GM18951 (cell line): ENCODE data around the gene PIP5K1A.
"Not testable (repeated sequence)": the region's sequence is repeated elsewhere in the genome, so short reads cannot be mapped to it uniquely, and the experiment has no call there.

Experiments used
- POLR2A ChIP-seq: IDR thresholded peaks from 4 replicates; pipeline ENCODE4 v1.6.1; 2011; ENCODE audit warnings: mild to moderate bottlenecking; ENCODE audit not compliant: insufficient read length, insufficient read depth; ENCODE audit errors: extremely low read depth
- in situ Hi-C: fragments of 300-500 bp; cut with MboI; formaldehyde crosslinking; loops from one replicate; pipeline ENCODE4 v1.12.0; 2022; ENCODE audit warnings: low sequenced_read_pairs, mixed read lengths, inconsistent platforms; ENCODE audit not compliant: unreplicated experiment

Gene PIP5K1A

DNA sequence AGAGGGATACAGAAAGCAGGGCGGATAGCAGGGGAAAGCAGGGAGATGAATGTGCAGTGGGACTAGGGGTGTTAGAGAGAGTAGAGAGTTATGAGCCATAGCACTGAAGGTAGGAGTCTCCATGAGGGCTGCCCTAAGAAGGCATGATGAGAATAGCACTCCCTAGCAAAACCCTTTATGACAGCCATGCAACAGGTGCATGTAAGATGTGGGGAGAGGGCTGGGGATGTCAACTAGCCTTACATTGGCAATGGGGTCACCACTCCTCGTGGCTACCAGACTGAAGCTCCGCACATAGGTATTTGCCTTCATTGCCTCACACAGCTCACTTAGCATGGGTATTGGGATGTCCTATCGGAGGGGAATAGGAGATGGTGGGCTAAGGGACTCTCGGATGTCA is 27.2 kb upstream of the PIP5K1A start:
- in situ Hi-C loops: no loop called here

DNA sequence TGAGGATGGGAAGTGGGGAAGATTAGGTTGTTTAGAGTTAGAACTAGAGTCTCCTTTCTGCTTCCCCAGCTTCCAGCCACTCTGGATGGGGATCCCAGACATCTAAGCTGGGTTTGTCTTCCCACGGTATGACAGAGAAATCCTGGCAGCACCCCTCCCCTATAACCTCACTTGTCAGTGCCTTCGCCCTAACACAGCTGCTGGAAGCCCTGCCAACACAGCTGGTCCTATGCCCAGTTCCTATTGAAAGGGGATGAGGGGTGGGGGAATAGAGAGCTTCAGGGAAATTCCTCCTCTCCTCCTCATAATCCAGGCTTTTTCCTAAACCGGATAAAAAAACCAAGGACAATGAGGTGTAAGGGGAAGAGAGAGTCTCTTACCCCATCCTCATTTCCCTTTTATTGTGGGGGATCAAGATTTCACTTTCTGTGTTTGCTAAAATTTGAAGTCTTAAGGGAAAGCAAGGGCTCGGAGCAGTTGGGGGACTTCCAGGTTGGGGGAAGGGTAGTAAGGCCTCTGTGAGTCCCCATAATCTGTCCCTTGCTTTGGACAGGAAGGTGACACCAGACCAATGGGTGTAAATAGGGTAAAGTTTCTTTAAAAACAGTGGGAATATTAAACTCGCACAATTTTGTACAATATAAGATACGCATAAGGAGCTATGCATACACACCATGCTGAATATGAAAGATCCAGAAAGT is 23.2 kb upstream of the PIP5K1A start:
- in situ Hi-C loops: no loop called here
- no peak for TF ChIP-seq POLR2A

More for the DNA sequence above, 27.2 kb upstream of the PIP5K1A start:
- TF ChIP-seq POLR2A: peak; percentile 25

DNA sequence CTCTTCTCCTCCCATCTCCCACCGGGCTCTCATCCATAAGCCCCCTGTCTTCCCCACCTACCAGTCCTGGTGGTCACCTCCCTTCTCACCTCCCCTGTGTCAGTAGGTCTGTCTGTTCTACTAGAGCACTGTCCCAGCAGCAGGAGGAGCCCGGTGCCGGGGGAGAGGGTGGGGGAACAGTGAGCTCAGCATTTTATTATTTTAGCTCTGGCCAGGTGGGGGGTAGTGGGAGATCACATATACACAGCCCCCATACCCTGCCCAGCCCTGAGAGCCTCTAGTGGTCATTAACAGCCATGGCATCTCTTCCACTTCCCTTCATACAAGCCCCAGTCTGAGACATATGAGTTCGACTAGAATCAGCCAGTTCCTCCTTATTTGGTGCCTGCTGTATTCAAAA is 22.5 kb upstream of the PIP5K1A start, which contains the start of gene TMOD4:
Gene TMOD4, minus strand, starts transcription at position 119 of the 400 bp plus-strand sequence. CDS start 1,106 bp downstream, outside the sequence.
- no peak for TF ChIP-seq POLR2A
- in situ Hi-C loops: no loop called here

DNA sequence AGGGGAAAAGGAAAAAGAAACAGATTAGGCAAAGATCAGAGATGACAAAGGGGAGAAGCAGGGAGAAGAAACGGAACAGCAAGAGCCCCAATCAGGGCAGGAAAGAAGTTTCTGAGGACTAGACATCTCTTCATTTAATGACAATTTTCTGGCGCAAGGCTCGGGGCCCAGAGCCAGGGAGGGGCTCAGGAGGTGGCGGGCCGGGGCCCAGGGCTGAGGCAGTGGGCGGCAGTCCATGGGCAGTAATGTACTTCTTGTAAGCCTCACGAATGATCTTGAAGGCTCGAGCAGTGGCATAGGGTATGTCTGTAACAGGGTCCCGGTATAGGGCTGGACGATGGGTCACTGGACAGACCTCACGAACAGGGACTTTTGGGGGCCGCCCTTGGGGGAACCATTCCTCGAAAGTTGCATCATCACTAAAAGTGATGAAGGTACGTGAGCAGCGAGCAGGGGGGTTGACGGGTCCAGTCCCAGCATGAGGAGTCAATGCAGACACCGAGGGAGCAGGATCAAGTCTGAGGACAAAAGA is 21.8 kb upstream of the PIP5K1A start:
- no peak for TF ChIP-seq POLR2A

DNA sequence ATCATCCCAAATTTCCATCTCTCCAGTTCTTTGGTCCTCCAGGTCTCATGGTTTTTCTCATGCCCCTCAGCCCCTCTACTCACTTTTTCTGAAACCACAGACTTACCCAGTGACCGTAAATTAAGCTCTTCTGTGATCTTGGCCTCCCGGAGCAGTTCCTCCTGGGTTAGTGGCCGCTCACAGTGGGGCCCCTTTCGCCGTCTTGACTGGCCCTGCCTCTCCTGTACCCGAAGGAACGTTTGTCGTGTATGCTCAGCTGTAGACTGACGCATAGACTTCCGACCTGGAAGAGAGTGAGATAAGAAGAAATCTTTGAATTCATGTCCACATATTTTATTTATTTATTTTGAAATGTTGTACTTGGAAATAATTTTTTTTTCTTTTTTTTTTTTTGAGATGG is 14.1 kb upstream of the PIP5K1A start:
- in situ Hi-C loops: no loop called here
- no peak for TF ChIP-seq POLR2A

More for the DNA sequence above, 21.8 kb upstream of the PIP5K1A start:
- in situ Hi-C loops: no loop called here

DNA sequence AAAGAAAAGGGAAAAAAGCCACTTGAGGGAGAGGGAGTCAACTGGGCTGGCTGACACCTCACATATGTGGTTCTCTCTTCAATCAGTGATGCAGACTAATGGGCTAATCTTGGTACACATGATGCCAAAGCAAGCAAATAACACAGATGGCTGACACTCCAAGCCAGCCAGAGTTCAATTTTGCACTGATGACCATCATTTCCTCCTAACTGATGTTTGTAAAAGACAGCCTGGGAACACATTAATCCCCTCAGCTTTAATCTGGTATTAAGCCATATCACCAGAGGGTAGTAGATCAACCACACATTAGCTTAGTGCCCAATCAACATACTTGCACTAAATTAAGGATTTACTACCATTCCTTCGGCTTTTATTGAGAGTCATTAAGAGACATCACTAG is 11.1 kb upstream of the PIP5K1A start:
- in situ Hi-C loops: no loop called here
- TF ChIP-seq POLR2A: no peak

DNA sequence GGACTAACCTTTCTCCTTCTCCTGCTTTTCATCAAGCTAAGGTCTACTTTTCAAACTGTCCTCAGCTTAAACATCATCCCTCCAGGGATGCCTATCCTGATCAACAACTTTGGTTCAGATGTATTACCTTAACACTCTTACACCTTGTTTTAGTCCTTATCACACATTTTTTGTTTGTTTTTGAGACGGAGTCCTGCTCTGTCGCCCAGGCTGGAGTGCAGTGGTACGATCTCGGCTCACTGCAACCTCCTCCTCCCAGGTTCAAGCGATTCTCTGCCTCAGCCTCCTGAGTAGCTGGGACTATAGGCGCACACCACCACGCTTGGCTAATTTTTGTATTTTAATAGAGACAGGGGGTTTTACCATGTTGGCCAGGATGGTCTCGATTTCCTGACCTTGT is 9.7 kb upstream of the PIP5K1A start:
- in situ Hi-C loops: not testable (repeated sequence)

DNA sequence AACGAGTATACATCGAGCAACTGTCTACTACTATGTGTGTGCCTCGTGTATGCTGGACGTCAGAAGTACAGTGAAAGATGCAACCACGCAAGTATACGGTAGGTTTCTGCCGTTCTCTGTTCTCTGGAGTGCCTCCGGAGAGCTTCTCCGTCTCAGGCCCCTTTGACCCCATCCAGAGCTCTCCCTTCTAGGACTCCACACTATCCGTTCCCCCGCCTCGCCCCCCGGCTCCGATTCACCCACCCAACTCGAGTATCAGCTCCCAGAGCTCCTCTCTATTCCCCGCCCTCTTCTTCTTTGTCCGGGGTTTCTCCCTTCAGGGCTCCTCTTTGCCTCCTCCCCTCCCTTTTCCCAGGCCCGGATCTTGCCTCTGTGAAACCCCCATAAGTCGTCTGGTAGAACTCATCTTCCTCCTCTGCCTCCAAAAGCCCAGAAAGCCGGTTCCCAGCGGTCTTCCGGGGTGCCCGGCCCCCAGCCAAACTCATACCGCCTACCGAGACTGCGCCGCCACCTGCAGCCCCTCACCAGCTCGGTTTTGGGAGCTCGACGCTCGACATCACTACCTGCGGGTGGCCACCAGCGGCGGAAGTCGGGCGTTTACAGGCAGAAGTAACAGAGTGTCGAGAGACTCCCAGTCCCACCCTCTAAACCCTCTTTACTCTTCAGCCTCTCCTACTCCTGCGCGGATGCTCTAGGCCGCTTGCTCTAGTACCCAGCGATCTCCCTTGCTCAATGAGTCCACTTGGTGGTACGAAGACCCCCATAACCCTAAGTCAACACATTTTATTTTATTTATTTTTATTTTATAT is 8.5 kb upstream of the PIP5K1A start, which contains the start of gene VPS72:
Gene VPS72, minus strand, starts transcription at position 561 of the 809 bp plus-strand sequence. Its CDS starts 76 bp downstream, at position 485.
- TF ChIP-seq POLR2A: peak; percentile 85
- in situ Hi-C loops: no loop called here

DNA sequence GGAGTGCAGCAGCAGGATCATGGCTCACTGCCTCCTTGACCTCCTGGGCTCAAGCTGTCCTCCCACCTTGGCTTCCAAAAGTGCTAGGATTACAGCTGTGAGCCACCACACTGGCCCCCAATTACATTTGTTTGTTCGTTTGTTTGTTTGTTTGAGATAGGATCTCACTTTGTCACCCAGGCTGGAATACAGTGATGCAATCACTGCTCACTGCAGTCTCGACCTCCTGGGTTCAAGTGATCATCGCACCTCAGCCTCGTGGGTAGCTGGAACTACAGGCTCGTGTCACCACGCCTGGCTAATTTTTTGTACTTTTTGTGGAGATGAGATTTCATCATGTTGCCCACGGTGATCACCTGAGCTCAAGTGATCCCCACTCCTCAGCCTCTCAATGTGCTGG is 6.3 kb upstream of the PIP5K1A start:
- in situ Hi-C loops: no loop called here

DNA sequence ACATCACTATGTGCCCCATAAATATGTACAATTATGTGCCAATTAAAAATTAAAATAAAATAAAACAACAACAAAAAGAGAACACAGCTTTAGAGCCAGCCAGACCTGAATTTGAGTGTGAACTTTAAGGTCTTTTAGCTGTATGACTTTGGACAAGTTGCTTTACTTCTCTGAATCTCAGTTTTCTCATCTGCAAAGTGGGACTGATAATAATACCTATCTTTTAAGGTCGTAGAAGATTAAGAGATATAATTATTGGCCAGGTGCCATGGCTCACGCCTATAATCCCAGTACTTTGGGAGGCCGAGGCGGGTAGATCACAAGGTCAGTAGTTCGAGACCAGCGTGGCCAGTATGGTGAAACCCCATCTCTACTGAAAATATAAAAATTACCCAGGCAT is 5.0 kb upstream of the PIP5K1A start:
- TF ChIP-seq POLR2A: no peak
- in situ Hi-C loops: no loop called here

More for the DNA sequence above, 6.3 kb upstream of the PIP5K1A start:
- TF ChIP-seq POLR2A: no peak

DNA sequence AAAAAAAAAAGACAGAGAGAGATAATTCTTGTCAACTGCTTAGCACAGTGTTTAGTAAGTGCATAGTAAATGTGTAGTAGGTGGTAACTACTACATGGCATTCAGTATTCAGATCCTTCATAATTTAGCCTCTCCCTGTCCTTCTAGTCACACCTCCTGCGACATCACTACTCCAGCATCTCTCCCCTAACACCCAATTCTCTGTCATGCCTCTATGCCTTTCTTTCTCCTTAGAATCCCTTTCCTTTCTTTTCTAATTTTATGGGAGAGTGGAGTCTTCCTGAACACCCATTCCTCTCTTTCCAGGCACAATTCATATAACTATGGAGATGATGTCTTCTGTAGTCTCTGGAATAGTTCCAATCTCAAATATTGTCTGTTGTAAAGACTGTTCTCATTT is 4.5 kb upstream of the PIP5K1A start:
- TF ChIP-seq POLR2A: no peak
- in situ Hi-C loops: no loop called here

DNA sequence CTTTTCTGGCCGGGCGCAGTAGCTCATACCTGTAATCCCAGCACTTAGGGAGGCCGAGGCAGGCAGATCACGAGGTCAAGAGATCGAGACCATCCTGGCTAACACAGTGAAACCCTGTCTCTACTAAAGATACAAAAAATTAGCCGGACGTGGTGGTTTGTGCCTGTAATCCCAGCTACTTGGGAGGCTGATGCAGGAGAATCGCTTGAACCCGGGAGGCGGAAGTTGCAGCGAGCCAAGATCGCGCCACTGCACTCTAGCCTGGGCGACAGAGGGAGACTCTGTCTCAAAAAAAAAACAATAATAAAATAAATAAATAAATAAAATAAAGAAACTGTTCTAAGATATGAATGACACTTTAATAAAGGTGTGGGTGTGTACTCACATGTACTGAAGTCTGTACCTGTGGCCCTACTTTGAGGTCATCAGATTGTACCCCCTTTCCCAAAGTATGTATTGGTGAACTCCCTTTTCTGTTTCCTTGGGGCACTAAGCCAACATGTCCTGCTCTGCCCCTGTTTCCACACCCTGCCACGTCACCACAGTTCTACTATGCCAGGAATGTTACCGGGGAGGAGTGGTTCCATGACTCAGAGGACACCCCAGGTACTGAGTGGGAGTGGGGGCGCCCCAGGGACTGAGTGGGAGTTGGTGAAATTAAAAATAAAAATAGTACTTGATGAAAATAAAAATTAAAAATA is 3.3 kb upstream of the PIP5K1A start:
- in situ Hi-C loops: not testable (repeated sequence)

DNA sequence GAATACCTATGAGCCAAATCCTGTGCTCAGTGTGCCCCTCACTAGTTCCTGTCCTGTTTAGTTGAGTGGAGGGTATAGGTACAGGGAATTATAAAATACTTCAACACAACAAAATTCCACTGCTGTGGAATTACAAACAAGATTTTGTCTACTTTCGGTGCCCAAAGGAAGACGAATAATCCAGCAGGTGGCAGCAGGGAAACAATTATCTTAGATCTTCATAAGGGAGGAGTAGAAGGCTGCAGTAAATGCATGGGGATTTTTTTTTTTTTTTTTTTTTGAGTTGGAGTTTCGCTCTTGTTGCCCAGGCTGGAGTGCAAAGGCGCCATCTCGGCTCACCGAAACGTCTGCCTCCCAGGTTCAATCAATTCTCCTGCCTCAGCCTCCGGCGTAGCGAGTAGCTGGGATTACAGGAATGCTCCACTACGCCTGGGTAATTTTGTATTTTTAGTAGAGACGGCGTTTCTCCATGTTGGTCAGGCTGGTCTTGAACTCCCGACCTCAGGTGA is 2.0 kb upstream of the PIP5K1A start:
- no peak for TF ChIP-seq POLR2A
- in situ Hi-C loops: no loop called here

DNA sequence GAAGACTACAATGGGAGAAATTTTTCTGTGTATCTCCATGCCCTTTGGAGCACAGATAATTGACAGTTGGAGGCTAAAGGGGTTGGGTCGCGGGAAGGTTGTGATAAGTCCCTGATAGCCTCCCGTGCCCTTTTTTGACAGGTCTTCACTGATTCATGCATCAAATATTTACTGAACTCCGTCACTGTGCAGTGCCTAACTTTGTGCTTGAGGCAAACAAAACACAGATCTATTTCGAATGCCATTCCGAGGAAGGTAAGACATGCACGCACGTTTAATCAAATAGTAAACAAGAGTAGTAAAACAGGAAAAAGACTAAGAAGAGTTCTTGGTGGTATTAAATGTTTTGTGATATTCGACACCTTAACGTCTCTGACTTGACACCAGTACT is 494 bp upstream of the PIP5K1A start:
- no peak for TF ChIP-seq POLR2A
- in situ Hi-C loops: no loop called here
